MG63 (cell line): ENCODE data around the gene HJV. TPM values are rescaled to one million over a fixed set of nuclear protein-coding genes. Genes with fewer than 3 reads are reported as not detected.
A peak's percentile ranks its signal among the peaks of the same experiment; 100 is the strongest.
"Not testable (repeated sequence)": the region's sequence is repeated elsewhere in the genome, so short reads cannot be mapped to it uniquely, and the experiment has no call there.

Experiments used
- DNase-seq: peaks from one replicate; pipeline ENCODE4 v3.0.0-alpha.2; 2020
- H3K27me3 ChIP-seq: fragments of 250-450 bp; sonication (Bioruptor Pico); 2 replicates; pipeline ENCODE4 v1.5.1; 2020; ENCODE audit warnings: mild to moderate bottlenecking, moderate library complexity
- H3K36me3 ChIP-seq: fragments of 250-450 bp; sonication (Bioruptor Pico); 2 replicates; pipeline ENCODE4 v1.5.1; 2020; ENCODE audit warnings: mild to moderate bottlenecking, moderate library complexity
- H3K4me3 ChIP-seq: fragments of 250-450 bp; sonication (Bioruptor Pico); 2 replicates; pipeline ENCODE4 v1.5.1; 2020; ENCODE audit warnings: mild to moderate bottlenecking, moderate library complexity
- H3K9me3 ChIP-seq: fragments of 250-450 bp; sonication (Bioruptor Pico); 2 replicates; pipeline ENCODE4 v1.5.1; 2020; ENCODE audit warnings: mild to moderate bottlenecking, moderate library complexity
- total RNA-seq: library from RNA; depleted of rRNA; stranded (reverse); fragments of >200 nt; shearing (Covaris generic); gene quantifications from 2 replicates; pipeline ENCODE4 v1.2.3, GENCODE V29; 2014; ENCODE audit warnings: low replicate concordance

The HJV gene
- total RNA-seq, 1 experiment from 2014 or later: not detected

GRCh38 chr1:146029117-146029516, 7.6 kb upstream of the HJV start:
- Histone ChIP-seq H3K4me3 (no peak overlapping the region), H3K36me3 (no peaks in the 10 kb centered on the region), H3K27me3 (no peaks in the 10 kb centered on the region), H3K9me3 (no peaks in the 10 kb centered on the region)
- DNase-seq: no peak

GRCh38 chr1:146026650-146027049, 5.1 kb upstream of the HJV start:
- not testable (repeated sequence) for H3K36me3 ChIP-seq, H3K27me3 ChIP-seq, H3K4me3 ChIP-seq, DNase-seq, H3K9me3 ChIP-seq

DNA sequence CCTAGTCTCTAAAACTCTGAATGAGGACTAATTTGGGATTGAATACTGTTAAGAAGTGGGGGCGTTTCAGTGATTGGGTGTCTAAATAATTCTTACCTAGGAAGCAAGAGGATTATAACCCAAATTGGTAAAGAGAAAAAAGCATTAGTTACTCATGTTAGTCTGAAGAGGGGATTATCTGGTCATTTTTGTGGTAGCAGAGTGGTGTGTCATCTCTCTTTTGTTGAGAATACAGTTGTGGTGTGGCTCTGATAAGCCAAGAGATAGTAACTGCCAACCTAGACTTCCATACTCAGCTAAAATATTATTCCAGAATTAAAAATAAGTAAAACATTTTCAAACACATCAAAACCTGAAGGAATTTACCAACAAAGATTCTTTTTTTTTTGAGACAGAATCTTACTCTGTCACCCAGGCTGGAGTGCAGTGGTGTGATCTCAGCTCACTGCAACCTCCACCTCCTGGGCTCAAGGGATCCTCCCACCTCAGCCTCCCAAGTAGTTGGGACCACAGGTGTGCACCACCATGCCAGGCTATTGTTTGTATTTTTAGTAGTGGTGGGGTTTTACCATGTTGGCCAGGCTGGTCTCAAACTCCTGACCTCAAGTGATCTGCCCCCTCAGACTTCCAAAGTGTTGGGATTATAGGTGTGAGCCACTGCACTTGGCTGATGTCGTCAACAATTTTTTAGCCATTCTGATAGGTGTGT, 4.4 kb upstream of the HJV start:
- not testable (repeated sequence) for H3K36me3 ChIP-seq, H3K4me3 ChIP-seq, H3K27me3 ChIP-seq, H3K9me3 ChIP-seq, DNase-seq

DNA sequence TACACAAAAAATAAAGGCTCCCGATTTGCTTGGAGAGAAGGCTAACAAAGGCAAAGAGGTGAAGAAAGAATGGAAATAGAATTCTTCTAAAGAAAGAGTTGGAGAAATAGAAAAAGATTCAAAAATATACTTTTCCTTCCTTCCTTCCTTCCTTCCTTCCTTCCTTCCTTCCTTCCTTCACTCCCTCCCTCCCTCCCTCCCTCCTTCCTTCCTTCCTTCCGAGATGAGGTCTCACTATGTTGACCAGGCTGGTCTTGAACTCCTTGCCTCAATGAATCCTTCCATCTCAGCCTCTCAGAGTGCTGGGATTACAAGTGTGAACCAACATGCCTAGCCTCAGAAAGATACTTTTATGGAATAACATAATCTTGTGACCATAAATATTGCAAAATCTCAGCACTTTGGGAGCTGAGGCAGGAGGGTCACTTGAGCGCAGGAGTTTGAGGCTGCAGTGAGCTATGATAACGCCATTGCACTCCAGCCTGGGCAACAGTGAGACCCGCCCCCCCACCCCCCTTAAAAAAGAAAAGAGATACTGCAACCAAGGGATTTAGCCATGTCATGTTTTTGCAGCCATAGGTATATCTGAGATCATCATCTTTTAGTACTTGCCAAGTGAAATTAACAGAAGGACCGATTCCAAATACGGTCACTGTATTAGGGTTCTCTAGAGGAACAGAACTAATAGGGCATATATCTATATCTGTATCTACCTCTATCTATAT, 1.0 kb upstream of the HJV start:
- DNase-seq: no peak
- Histone ChIP-seq H3K4me3 (no peak overlapping the region), H3K9me3 (no peaks in the 10 kb centered on the region)

GRCh38 chr1:146021050-146021445, 487 bp downstream of the HJV start:
- no peak for DNase-seq
- H3K27me3 ChIP-seq: peaks cover 8% of the 10 kb centered on the region; the same call in 1 of the 2 replicates
- H3K36me3 ChIP-seq: no peaks in the 10 kb centered on the region
- H3K9me3 ChIP-seq: no peaks in the 10 kb centered on the region
- H3K4me3 ChIP-seq: no peak overlapping the region

More for the DNA sequence above, 1.0 kb upstream of the HJV start:
- H3K27me3 ChIP-seq: peaks cover 8% of the 10 kb centered on the region; the same call in 1 of the 2 replicates
- H3K36me3 ChIP-seq: no peaks in the 10 kb centered on the region

- H3K27me3 ChIP-seq: peaks cover 8% of the 10 kb centered on the region; the same call in 1 of the 2 replicates
- no peak for DNase-seq
- no peaks in the 10 kb centered on the region for H3K9me3 ChIP-seq
- no peaks in the 10 kb centered on the region for H3K36me3 ChIP-seq
- H3K4me3 ChIP-seq: no peak overlapping the region
Observed at GRCh38 chr1:146020058-146021049, 1.2 kb downstream of the HJV start.

DNA sequence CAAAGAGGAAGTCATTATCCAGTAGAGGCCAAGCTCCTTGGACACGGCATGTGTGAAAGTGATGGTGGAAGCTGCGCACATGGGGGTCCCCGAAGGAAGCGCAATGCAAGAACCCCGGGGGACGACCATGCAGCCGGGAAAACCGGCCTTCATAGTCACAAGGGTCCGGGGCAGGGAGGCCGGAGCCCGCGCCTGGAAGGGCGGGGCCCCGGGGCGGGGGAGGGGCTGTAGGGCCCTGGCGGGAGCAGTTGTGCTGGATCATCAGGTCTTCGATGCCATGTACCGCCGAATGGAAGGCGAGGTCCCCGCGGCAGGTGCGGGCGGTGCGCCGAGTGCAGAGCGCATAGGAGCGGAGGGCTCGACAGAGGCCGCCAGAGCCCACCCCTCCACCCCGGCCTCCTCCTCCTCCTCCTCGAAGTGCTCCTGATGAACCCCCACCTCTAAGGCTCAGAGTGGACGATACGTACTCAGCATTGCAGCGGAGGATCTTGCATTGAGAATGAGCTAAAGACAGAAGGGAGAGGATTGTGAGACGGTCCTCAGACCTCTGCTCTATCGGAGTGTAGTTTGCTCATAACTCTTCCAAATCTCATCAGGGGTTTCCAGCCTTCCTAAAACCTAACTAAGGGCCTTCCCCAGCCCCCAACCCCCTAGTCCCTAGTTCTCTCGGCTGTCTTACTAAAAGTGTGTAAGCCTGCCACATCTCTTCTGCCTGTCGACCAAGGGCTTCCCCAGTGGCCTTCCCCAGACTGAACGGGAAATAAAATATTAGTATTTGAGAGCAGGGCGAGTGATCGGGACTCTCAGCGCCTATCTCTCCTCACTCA, 2.1 kb downstream of the HJV start:
- no peaks in the 10 kb centered on the region for H3K9me3 ChIP-seq
- H3K36me3 ChIP-seq: no peaks in the 10 kb centered on the region
- no peak overlapping the region for H3K4me3 ChIP-seq
- peaks cover 8% of the 10 kb centered on the region; the same call in 1 of the 2 replicates for H3K27me3 ChIP-seq
- no peak for DNase-seq

- Histone ChIP-seq H3K4me3 (no peak overlapping the region), H3K27me3 (peaks cover 8% of the 10 kb centered on the region; the same call in 1 of the 2 replicates), H3K36me3 (no peaks in the 10 kb centered on the region), H3K9me3 (no peaks in the 10 kb centered on the region)
- no peak for DNase-seq
Observed at GRCh38 chr1:146016891-146017290, 4.6 kb downstream of the HJV start.

DNA sequence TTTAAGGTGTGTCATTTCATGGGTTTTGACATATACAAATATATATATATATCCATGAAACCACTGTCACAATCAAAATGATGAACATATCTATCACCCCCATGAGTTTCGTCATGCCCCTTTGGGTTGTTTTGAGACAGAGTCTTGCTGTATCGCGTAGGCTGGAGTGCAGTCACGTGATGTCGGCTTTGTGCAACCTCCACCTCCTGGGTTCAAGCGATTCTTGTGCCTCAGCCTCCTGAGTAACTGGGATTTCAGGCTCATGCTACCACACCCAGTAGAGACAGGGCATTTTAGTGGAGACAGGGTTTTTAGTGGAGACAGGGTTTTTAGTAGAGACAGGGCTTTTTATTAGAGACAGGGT, 8.0 kb downstream of the HJV start:
- H3K36me3 ChIP-seq: no peaks in the 10 kb centered on the region
- H3K9me3 ChIP-seq: no peaks in the 10 kb centered on the region
- DNase-seq: no peak
- no peak overlapping the region for H3K4me3 ChIP-seq
- H3K27me3 ChIP-seq: no peaks in the 10 kb centered on the region

GRCh38 chr1:146012703-146013558, 8.6 kb downstream of the HJV start:
- H3K27me3 ChIP-seq: no peaks in the 10 kb centered on the region
- no peaks in the 10 kb centered on the region for H3K36me3 ChIP-seq
- H3K4me3 ChIP-seq: no peak overlapping the region
- peak; percentile 38 for DNase-seq
- no peaks in the 10 kb centered on the region for H3K9me3 ChIP-seq

GRCh38 chr1:146010126-146010738, 11.3 kb downstream of the HJV start:
- DNase-seq: no peak
- Histone ChIP-seq H3K4me3 (no peak overlapping the region), H3K36me3 (no peaks in the 10 kb centered on the region), H3K9me3 (no peaks in the 10 kb centered on the region), H3K27me3 (no peaks in the 10 kb centered on the region)

DNA sequence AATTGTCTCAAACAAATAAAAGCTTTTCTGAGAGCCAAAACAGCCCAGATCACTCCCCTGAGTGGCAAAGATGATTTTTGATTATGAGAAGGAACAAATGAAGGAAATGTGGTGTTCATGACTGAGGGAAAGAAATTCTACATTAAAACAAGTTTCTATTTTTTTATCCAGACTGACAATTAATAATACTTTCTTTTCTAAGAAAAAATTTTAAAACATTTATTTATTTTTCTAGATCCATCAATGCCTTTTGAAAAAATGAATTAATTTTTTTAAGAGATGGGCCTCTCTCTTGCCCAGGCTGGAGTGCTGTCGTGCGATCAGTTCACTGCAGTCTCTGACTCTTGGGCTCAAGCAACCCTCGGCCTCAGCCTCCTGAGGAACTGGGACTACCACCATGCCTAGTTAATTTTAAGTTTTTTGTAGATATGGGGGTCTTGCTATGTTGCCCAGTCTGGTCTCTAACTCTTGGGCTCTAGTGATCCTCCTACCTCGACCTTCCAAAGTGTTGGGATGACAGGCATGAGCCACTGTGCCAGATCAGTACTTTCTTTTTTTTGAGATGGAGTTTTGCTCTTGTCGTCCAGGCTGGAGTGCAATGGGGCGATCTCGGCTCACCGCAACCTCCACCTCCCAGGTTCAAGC, 13.9 kb downstream of the HJV start:
- no peak overlapping the region for H3K4me3 ChIP-seq

GRCh38 chr1:146001709-146002108, 19.8 kb downstream of the HJV start:
- no peak overlapping the region for H3K4me3 ChIP-seq

More for the DNA sequence above, 13.9 kb downstream of the HJV start:
- Histone ChIP-seq H3K36me3 (no peaks in the 10 kb centered on the region), H3K27me3 (no peaks in the 10 kb centered on the region), H3K9me3 (no peaks in the 10 kb centered on the region)
- DNase-seq: no peak

DNA sequence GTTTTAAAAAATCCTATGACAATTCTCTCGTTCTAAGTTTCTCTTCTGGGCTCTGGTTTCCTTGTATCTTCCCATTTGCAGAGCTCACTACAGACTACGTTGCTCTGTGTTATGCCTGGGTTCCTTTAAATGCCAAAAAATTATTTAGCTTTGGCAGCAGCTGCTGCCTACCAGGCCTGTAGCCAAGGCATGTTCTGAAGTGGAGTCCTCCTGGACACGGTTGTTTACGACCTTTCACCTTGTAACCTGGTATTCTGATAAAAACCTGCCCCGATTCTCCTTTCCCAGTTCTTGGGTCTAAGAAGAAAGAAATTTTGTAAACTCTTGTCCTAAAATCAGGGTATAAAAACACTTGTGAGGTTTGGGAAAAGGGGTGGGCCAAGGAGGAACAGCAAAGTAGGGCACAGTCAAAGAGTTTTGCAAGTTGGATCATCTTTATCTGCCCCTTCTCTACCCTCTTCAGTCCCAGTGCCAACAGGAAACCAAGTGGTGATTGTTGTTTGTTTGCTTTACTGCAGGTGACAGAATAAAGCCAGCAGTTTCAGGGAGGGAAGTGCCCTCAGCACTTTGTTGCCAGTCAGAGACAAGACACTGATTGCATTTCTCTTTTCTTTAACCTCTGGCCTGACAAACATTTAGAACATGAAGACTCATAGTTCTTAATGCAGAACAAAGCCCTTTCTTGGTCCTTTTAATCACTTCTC, 22.1 kb downstream of the HJV start:
- no peaks in the 10 kb centered on the region for H3K27me3 ChIP-seq
- H3K9me3 ChIP-seq: no peaks in the 10 kb centered on the region
- no peak overlapping the region for H3K4me3 ChIP-seq
- DNase-seq: peak; percentile 23
- H3K36me3 ChIP-seq: peaks cover 8% of the 10 kb centered on the region

More at GRCh38 chr1:146001709-146002108, 19.8 kb downstream of the HJV start:
- no peak for DNase-seq
- H3K9me3 ChIP-seq: no peaks in the 10 kb centered on the region
- no peaks in the 10 kb centered on the region for H3K27me3 ChIP-seq
- no peaks in the 10 kb centered on the region for H3K36me3 ChIP-seq
